ENCODE data around the gene PIMREG.

The PIMREG gene

DNA sequence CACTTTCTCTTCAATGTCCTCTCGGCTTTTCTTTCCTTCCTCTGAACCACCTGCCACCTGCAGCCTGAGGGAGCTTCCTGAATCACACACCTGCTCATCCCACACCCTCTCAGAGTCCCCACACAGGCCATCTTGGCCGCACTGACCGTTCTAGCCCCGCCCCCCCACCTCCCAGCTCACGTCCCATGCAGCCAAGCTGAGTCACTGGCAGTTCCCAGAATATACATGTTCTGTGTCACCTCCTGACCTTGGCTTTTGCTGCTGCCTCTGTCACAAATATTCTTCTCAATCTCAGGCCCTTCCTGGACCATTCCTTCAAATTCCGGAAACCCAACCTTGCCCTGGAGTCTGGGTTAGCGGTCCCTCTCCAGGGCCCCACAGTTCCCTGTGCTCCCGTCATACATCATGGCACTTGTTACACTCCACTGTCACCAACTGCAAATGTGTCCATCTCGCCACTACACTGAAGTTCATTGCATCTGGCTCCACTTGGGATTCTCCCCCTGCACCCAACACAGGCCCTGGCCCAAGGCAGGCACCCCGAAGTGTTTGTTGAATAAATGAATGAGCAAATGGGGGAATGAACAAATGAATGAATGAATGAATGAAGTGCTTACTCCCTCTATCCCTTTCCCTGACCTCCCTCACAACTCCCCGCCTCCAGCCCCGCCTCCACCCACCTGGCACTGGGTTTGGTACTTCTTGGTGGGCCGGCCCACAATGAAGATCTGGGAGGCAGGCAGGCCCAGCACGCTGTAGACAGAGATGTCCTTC lies 12.8 kb downstream of the PIMREG start:
- no peaks in the 10 kb centered on the region for H3K36me3 ChIP-seq (ENCODE audit: insufficient read depth, low read length)
- no peaks in the 10 kb centered on the region for H4K20me1 ChIP-seq (ENCODE audit: insufficient read depth, low read length, poor library complexity, severe bottlenecking)
- H3K9me2 ChIP-seq (replicated peaks; ENCODE audit: low read depth, low read length): no peaks in the 10 kb centered on the region
- no peak overlapping the region for H3K4me2 ChIP-seq (ENCODE audit: low read depth, low read length, poor library complexity, severe bottlenecking)
- H2AFZ ChIP-seq (ENCODE audit: low read length): no peak overlapping the region
- H3K4me1 ChIP-seq (ENCODE audit: insufficient read depth, low read length, poor library complexity, severe bottlenecking): peaks cover 7% of the 10 kb centered on the region
- H3K9me3 ChIP-seq (ENCODE audit: insufficient read depth, low read depth, low read length): no peaks in the 10 kb centered on the region
- no peaks in the 10 kb centered on the region for H3F3A ChIP-seq (ENCODE audit: low read depth)
- no peak overlapping the region for H3K9ac ChIP-seq (ENCODE audit: low read depth, low read length, poor library complexity, severe bottlenecking)
- no peaks in the 10 kb centered on the region for H3K79me2 ChIP-seq (ENCODE audit: insufficient read depth, low read length)
- no peaks in the 10 kb centered on the region for H3K27me3 ChIP-seq (ENCODE audit: insufficient read depth, low read length, poor library complexity, severe bottlenecking)
- H3K4me3 ChIP-seq (ENCODE audit: low read length, poor library complexity, severe bottlenecking): no peak overlapping the region
- TF ChIP-seq EZH2phosphoT487 (IDR thresholded peaks at IDR 0.05; ENCODE audit: borderline replicate concordance): no peak
- TF ChIP-seq, protein P1, sequence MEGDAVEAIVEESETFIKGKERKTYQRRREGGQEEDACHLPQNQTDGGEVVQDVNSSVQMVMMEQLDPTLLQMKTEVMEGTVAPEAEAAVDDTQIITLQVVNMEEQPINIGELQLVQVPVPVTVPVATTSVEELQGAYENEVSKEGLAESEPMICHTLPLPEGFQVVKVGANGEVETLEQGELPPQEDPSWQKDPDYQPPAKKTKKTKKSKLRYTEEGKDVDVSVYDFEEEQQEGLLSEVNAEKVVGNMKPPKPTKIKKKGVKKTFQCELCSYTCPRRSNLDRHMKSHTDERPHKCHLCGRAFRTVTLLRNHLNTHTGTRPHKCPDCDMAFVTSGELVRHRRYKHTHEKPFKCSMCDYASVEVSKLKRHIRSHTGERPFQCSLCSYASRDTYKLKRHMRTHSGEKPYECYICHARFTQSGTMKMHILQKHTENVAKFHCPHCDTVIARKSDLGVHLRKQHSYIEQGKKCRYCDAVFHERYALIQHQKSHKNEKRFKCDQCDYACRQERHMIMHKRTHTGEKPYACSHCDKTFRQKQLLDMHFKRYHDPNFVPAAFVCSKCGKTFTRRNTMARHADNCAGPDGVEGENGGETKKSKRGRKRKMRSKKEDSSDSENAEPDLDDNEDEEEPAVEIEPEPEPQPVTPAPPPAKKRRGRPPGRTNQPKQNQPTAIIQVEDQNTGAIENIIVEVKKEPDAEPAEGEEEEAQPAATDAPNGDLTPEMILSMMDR (conservative IDR thresholded peaks at IDR 0.05; ENCODE audit: low read length): no peak

GRCh38 chr17:6457688-6458459 lies 13.6 kb downstream of the PIMREG start:
- Histone ChIP-seq H3K36me3 (ENCODE audit: insufficient read depth, low read length) (no peaks in the 10 kb centered on the region), H3K4me1 (ENCODE audit: insufficient read depth, low read length, poor library complexity, severe bottlenecking) (peaks cover 3% of the 10 kb centered on the region), H3K9me2 (replicated peaks; ENCODE audit: low read depth, low read length) (no peaks in the 10 kb centered on the region), H3K27me3 (ENCODE audit: insufficient read depth, low read length, poor library complexity, severe bottlenecking) (no peaks in the 10 kb centered on the region), H3K79me2 (ENCODE audit: insufficient read depth, low read length) (no peaks in the 10 kb centered on the region), H4K20me1 (ENCODE audit: insufficient read depth, low read length, poor library complexity, severe bottlenecking) (no peaks in the 10 kb centered on the region), H3K9me3 (ENCODE audit: insufficient read depth, low read depth, low read length) (no peaks in the 10 kb centered on the region), H2AFZ (ENCODE audit: low read length) (no peak overlapping the region), H3F3A (ENCODE audit: low read depth) (no peaks in the 10 kb centered on the region), H3K9ac (ENCODE audit: low read depth, low read length, poor library complexity, severe bottlenecking) (no peak overlapping the region), H3K4me2 (ENCODE audit: low read depth, low read length, poor library complexity, severe bottlenecking) (no peak overlapping the region), H3K4me3 (ENCODE audit: low read length, poor library complexity, severe bottlenecking) (no peak overlapping the region)
- TF ChIP-seq EZH2phosphoT487 (IDR thresholded peaks at IDR 0.05; ENCODE audit: borderline replicate concordance): no peak
- TF ChIP-seq, protein P1 (conservative IDR thresholded peaks at IDR 0.05; ENCODE audit: low read length): no peak

GRCh38 chr17:6458460-6458950 lies 14.2 kb downstream of the PIMREG start:
- H3F3A ChIP-seq (ENCODE audit: low read depth): no peaks in the 10 kb centered on the region
- no peaks in the 10 kb centered on the region for H3K79me2 ChIP-seq (ENCODE audit: insufficient read depth, low read length)
- H2AFZ ChIP-seq (ENCODE audit: low read length): no peak overlapping the region
- no peaks in the 10 kb centered on the region for H3K4me1 ChIP-seq (ENCODE audit: insufficient read depth, low read length, poor library complexity, severe bottlenecking)
- H3K27me3 ChIP-seq (ENCODE audit: insufficient read depth, low read length, poor library complexity, severe bottlenecking): no peaks in the 10 kb centered on the region
- H3K36me3 ChIP-seq (ENCODE audit: insufficient read depth, low read length): no peaks in the 10 kb centered on the region
- H3K9me3 ChIP-seq (ENCODE audit: insufficient read depth, low read depth, low read length): no peaks in the 10 kb centered on the region
- H3K9ac ChIP-seq (ENCODE audit: low read depth, low read length, poor library complexity, severe bottlenecking): no peak overlapping the region
- no peak overlapping the region for H3K4me2 ChIP-seq (ENCODE audit: low read depth, low read length, poor library complexity, severe bottlenecking)
- no peaks in the 10 kb centered on the region for H4K20me1 ChIP-seq (ENCODE audit: insufficient read depth, low read length, poor library complexity, severe bottlenecking)
- TF ChIP-seq EZH2phosphoT487 (IDR thresholded peaks at IDR 0.05; ENCODE audit: borderline replicate concordance): no peak
- TF ChIP-seq, protein P1 (conservative IDR thresholded peaks at IDR 0.05; ENCODE audit: low read length): no peak
- no peaks in the 10 kb centered on the region for H3K9me2 ChIP-seq (replicated peaks; ENCODE audit: low read depth, low read length)
- no peak overlapping the region for H3K4me3 ChIP-seq (ENCODE audit: low read length, poor library complexity, severe bottlenecking)

Measured in Loucy (cell line).